GM18511 (cell line): ENCODE data around the gene PXK.
"Not testable (repeated sequence)": the region's sequence is repeated elsewhere in the genome, so short reads cannot be mapped to it uniquely, and the experiment has no call there.

Source experiments
- ATAC-seq: cut with Tn5 transposase; IDR thresholded peaks from one replicate; pipeline ENCODE4 v1.9.1; 2021; ENCODE audit warnings: mild to moderate bottlenecking, moderate library complexity; ENCODE audit not compliant: unreplicated experiment

PXK gene

DNA sequence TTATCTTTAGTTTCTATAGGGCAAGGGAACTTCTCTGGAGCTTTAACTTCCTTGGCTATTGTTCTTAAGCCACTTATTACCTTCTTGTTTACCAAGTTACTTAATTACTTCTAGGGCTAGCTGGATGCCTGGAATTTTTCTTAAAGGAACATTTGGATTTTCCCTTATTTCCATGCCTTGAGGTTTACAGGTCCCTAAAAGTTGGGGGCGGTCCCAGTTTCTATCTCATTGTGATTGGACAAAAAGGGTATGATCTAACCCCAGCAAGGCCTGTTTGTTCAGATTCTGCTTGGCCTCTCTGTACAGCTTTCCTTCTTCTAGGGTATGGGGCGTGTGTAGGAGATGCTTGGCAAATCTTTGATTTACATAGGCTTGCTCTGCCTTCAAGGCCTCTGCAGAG, 83.5 kb downstream of the PXK start:
- no peak for ATAC-seq

DNA sequence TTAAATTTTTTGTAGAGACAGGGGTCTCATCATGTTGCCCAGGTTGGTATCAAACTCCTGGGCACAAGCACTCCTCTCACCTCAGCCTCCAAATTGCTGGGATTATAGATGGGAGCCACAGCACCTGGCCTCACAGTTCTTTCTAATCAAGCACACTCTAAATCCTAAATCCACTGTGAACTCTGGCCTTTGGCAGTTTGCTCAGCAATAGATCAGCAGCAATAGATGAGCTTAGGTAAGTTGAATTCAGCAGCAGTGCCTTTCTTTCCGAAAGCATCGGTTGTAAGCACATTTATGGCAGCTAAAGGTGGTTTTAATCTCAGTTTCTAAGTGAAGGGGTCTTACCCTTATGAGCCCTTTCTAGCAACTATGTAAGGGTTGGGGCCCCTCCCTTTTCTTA, 84.4 kb downstream of the PXK start:
- ATAC-seq: no peak

DNA sequence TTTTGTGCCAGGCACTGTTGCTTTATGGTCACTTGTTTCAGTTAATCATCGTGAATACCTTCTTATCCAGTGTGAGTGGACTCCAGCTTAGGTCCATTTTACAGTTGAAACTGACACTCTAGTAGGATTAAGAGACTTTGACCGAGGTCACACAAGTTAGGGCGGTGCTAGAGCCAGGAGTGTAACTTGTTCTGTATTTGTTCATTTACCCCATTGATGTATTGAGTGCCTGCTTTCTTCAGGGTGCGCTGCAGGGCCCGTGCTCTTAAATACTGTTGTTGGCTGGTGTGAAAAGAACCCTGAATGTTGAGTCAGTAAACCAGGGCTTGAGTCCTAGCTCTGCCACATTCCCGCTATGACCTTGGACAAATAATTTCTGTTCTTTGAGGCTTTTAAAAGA, 85.5 kb downstream of the PXK start:
- no peak for ATAC-seq

DNA sequence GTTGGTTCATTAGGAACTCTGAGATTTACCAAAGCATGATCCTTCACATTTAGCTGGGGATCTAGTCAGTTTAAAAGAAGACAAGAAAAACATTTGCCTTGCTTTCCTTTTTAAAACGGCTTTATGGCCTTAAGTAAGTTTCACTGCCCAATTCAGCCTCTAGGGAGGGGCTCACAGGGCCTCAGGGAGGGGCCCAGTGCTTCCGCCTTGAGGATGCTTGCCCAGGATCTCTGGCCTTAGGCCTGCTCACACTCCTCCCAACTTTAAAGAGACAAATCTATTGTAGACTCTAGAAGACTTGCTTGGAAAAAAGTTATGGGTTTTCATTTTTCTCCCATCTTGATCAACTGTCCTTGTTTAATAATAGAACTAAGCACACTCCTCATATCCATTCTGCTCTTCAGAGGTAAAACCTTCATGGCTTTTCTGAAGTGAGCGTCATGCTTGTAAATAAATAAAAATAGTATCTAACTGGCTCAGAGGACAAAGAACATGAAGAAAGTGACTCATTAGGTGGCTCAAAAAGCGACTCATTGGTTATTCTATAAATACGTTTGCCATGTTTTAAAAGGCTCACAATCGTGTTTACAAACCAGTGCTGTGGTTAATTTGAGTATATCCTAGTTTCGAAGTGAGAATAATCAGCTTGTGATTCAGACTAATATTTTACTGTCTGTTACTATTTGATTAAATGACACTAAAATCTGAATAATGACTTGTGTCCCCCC, 87.3 kb downstream of the PXK start:
- peak; percentile 84 for ATAC-seq

- ATAC-seq: no peak
Measured at GRCh38 chr3:58421004-58421403, 88.3 kb downstream of the PXK start.

- no peak for ATAC-seq
Measured at GRCh38 chr3:58422756-58423325, 90.1 kb downstream of the PXK start.

GRCh38 chr3:58424613-58425012, 91.9 kb downstream of the PXK start:
- ATAC-seq: no peak

DNA sequence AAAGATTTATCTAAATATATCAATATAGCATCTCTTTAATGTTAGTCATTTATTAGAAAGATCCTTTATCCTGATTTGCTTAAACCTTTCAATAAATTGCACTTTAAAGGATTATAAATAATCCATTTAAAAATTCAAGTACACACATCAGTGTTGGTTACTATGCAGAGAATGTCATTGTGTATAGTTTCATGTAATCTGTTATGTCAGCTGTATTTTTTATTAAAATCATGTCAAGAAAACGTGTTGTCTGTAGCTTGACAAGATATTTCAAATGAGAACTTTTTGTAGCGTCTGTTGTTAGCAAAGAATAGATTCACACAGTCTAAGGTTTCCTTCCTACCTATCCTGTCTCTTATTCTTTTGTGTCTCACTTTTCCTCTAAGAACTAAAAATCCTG, 93.1 kb downstream of the PXK start:
- no peak for ATAC-seq

DNA sequence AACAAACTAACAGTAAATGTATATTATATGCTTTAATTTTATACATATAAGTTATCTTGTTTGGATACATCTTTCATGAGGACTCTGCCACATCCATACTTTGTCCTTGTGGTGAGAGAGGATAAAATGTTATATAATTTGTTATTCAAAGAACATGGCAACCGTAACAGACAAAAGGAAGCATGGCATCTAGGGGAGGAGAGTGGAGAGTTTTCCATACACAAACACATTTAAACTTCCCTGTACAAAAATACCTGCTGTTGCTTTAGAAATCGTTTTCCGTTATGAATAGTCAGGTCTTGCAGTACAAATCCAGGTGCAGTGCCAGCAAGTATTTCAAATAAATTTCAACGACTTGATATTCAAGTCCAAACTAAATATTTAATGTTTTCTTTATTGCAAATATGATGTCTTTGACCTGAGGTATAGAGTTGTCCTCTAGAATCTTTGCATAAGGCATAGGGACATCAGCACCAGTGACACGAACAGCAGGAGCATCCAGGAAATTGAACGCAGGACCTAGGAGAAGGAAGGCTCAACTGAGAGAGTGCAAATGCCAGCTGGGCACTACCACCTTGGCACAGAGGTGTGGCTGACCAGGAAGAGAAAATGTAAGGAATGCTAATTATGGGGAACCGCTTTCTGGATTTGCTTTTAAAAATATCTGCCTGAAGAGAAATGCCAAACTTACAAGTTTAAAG, 95.1 kb downstream of the PXK start:
- no peak for ATAC-seq

GRCh38 chr3:58429657-58430056, 97.0 kb downstream of the PXK start:
- ATAC-seq: peak; percentile 39

GRCh38 chr3:58432905-58433304, 100.2 kb downstream of the PXK start:
- ATAC-seq: no peak

- ATAC-seq: peak; percentile 96
Measured at GRCh38 chr3:58433400-58434167, 100.9 kb downstream of the PXK start, which contains the start of gene PDHB. TSS of gene PDHB (minus strand) at chr3:58433832. CDS start at chr3:58433809, 23 bp downstream.

DNA sequence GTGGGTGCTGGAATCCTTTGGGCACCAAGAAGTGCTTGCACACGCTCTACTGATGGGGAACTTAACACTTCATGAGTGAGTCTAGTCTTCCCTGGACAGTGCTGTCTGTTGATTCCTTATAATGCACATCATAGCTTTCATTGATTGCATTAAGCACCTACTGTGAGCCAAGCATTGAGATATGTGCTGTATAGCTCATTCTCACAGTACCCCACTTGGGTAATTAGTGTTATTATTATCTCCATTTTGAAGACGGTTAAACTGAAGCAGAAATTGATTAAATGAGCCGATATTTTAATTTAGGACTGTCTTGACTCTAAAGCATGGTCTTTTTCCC, 101.4 kb downstream of the PXK start:
- no peak for ATAC-seq

GRCh38 chr3:58434511-58434910, 101.8 kb downstream of the PXK start:
- no peak for ATAC-seq

DNA sequence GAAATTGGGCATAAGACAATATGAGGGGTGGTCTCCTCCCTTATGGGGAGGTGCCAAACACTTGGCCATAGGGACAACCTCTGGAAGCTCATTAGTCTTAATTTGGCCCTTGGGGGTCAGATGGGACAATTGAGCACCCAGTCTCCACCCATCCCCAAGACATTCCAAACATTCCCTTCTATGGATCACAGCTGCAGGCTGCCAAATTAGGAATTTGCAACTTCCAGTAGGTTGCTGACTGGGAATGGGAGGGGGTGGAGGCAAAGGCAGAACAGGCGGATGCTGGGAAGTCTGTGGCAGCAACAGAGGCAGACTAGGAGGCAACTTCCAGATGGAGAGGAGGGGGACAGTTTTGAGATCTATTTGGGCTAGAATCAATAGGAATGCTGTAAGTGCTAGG, 102.3 kb downstream of the PXK start:
- ATAC-seq: no peak

DNA sequence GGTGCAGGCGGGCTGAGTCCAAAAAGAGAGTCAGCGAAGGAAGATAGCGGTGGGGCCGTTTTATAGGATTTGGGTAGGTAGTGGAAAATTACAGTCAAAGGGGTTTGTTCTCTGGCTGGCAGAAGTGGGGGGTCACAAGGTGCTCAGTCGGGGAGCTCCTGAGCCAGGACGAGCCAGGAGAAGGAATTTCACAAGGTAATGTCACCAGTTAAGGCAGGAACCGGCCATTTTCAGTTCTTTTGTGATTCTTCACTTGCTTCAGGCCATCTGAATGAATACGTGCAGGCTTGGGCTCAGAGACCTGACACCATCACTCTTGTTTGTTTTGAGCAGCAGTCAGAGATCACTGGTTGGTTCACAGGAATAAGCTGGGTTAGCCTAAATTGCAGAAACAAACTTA, 104.6 kb downstream of the PXK start:
- ATAC-seq: not testable (repeated sequence)

DNA sequence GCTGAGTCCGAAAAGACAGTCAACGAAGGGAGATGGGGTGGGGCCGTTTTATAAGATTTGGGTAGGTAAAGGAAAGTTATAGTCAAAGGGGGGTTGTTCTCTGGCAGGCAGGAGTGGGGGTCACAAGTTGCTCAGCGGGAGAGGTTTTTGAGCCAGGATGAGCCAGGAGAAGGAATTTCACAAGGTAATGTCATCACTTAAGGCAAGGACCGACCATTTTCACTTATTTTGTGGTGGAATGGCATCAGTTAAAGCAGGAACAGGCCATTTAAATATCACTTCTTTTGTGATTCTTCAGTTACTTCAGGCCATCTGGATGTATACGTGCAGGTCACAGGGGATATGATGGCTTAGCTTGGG, 108.3 kb downstream of the PXK start:
- ATAC-seq: not testable (repeated sequence)

DNA sequence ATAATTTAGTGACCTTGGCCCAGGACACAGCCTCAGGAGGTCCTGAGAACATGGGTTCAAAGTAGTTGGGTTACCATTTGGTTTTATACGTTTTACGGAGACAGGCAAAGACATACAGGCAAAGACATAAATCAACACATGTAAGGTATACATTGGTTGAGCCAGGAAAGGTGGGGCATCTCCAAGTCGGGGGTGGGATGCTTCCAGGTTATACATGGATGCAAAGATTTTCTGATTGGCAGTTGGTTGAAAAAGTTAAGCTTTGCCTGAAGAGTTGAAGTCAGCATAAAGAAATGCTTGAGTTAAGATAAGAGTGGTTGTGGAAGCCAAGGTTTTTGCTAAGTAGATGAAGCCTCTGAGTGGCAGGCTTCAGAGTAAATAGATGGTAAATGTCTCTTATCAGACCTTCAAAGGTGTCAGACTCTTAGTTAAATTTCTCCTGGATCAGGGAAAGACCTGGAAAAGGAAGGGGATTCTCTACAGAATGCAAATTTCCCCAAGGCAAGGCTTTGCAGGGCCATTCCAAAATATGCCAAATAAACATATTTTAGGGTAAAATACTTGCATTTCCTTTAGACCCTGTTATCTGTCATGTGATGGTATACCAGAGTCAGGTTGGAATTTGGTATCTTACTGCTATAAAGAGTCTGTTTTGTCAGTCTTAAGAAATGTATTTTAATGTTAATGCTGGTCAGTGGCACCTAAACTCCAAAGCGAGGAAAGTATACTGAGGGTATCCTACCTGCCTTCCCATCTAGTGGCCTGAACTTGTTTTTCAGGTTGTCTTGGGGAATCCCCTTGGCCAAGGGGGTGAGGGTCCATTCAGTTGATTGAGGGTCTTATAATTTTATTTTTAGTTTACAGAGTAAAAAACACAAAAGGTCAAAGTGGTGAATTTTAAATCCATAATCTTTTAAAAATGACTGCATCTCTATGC, 109.1 kb downstream of the PXK start:
- no peak for ATAC-seq

DNA sequence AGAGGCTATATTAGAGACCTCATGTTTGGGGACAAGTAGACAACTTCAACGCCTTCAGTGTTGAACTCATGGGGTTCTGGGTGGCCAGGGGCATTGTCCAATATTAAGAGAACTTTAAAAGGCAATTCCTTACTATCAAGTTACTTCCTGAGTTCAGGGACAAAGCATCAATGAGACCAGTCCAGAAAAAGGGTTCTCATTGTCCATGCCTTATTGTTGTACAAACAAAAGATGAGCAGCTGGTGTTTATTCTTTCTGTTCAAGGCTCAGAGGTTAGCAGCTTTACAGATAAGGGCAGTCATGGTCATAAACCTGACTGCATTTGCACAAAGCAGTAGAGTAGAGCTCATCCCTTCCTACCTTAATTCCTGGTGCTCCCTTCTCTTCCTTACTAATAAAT, 119.5 kb downstream of the PXK start:
- no peak for ATAC-seq

DNA sequence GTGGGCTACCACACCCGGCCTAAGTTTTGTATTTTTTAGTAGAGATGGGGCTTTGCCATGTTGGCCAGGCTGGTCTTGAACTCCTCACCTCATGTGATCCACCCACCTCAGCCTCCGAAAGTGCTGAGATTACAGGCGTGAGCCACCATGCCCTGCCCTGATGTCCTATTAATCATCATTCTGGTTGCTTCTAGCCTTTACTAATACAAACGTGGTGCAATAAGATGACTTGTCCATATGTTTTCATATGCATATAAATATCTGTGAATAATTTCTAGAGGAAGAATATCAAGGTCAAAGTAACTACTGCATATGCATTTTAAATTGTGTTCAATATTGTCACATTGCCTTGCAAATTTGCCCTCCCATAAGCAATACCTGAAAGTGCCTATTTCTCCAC, 126.5 kb downstream of the PXK start:
- ATAC-seq: no peak

- ATAC-seq: no peak
Measured at GRCh38 chr3:58462829-58463180, 130.1 kb downstream of the PXK start.
